Measurements from ENCODE around the gene SDCCAG8. TPM values are rescaled to one million over a fixed set of nuclear protein-coding genes. Genes with fewer than 3 reads are reported as not detected.

SDCCAG8 gene
- total RNA-seq, 1 donor from 2014 or later, result 21.1 TPM

DNA sequence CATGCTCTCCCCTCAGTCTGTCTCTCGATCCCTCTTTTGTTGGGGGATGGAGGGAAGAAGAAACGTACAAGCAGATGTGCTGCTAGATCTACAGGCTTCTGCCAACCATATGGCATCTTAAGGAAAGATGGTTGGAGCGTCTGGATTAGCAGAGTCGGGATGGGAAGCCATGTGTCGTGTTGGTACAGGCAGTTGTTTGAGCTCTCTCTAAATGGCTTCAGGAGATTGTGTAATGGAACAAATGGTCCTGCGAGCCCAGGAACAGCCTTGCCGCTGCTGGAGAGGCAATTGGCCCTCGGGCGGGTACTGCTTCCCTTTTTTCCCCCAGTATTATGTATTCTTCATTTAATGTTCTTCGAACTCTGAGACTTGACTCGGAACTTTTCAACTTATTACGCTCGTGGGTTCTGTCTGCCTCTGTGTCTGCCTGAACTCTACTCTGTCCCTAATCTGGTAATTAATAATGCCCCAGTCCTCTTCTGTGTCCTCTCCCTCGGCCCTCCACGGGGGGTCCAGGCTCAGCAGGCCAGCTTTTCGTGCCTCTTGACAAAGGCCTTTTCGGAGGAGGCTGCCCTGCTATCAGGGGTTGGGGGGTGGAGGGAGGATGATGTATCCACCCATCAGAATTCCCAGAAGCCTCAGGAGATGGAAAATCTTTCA, 215.3 kb downstream of the SDCCAG8 start:
- intact Hi-C loops (cut with micrococcal nuclease), result no loop called here
- peak; percentile 55 for ATAC-seq
- DNase-seq, result no peak

DNA sequence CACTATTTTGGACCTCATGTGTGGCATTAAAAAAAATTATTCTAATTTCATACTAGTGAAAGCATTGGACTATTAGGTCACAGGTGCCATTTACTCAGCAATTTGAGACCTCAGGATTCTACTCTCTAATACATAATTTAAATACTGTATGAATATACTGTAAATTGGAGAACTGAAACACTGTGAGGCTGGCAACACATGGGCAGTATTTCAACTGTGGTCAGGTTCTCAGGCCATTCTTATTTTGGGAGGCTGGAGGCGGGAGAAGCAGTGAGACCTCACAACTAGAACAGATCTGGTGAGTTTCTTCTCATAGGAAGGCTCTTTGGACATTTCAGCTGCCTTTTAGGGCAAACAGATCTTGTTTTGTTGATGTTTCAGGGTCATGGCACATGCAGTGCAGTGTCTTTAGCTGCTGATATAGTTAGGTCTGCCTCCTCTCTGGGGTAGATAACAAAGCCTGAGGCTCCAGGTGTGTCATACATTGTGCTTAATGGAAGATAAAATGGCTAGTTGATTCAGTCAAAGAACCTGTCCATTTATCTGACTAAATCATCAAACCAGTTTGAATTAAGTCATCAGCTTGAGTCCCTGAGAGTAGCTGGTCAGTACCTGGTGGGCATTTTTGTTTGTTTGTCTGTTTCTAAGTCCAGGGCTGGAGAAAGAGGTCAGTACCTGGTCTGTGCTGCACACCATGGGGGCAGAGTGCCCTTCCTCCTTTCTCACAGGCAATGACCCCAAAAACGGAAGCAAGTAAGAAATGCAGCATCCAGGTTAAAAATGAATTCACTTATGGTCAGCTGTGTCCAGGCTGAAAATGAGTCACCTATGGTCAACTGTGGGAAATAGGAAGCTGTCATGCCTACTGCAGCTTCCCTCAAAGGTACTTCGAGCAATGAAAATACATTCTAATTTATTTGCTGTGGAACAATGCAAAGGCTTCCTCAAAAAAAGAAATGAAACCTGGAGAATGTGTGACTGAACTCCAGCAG, 216.2 kb downstream of the SDCCAG8 start:
- intact Hi-C loops (cut with micrococcal nuclease), result no loop called here
- ATAC-seq (peak; percentile 43), DNase-seq (no peak)

DNA sequence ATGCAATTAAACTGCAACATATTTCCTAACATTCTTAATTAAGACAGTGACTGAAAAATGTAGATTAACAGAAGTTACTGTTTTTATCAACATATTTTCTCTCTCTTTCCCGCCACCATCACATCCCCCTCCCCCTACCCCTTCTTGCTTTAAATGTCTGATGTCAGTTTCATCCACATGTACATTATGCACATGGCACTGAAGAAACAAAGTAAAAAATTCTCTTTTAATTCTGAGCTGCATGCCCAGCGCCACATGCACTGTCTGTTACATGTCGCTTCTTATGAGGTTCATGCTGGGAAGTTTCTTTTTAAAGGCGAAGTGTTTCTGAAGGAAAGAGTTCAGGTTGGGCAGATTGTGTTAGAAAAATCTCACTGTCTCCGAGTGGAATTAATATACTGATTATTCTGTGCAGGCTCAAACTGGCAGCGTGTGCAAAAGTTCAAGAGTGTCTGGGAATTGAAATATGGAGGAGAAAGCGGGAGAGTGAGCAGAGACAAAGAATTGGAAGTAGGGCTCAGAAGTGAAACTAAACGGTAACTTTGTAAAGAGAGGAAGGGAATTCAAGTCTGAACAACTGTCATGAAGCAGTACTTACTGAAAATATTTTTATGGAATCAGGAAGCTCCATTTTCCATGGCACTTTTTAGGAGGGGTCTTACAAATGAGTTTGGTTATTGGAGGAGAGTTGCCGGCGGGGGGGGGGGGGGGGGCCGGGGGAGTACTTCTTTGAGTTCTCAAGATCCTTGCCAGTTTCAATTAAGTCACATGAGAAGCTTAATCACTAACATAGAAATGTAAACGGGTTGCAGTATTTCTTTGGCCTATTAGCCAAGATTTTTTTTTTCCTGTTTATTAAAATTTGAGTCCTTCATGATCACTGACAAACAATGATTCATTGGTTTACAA, 217.6 kb downstream of the SDCCAG8 start:
- ATAC-seq (peak; percentile 19), DNase-seq (no peak)
- intact Hi-C loops (cut with micrococcal nuclease), result no loop called here

DNA sequence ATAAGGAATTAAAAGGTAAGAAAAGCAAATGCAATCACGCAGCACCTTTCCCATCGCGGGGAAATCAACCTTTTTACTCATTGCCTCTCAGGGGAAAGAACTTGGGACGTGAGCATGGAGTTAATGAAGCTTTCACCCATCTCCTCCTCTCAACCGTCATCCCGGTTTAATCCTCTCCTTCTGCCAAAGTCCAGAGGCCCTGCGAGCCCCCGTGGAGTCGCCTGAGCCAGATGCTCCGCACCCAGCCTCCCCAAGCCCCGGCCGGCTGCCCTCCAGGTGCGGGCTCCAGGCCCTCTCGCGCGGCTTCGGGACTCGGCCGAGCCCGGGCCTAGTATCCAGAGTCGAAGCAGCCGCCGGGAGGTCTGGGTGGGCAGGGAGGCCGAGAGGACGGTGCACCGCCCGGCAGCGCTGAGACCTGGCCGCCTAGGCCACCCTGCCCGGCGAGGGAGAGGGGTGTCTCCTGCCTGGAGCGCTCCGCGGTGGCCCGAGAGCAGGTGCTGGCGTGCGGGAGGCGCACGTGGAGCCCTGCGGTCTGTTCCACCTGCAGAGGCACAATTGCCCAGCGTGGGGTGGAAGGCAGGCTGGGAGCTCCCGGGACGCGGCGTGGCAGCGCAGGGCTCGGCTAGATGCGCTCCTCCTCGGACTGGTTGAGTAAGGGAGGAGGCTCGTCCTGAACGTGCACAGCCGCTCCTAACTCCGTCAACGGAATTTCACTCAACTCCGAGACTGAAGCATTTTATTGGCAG, 218.5 kb downstream of the SDCCAG8 start:
- DNase-seq (peak; percentile 29), ATAC-seq (no peak)
- intact Hi-C loops (cut with micrococcal nuclease), result no loop called here

DNA sequence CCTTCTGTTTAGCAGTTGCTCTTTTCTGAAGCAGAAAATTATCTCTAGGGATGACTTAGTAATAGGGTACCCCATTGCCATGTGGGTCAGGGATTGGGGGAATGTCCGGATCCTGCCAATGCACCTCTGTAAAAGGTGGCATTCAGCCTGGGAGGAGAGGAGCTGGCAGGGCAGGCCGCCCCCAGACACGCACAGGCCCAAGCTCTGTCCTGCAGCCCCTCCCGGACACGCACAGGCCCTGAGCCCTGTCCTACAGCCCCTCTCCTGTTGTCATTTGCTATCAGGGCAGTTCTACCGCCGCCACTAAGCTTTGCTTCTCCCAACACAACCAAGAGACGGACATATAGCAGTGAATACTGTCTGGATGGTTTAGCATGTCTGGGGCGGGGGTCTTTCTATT, 219.1 kb downstream of the SDCCAG8 start:
- no peak for DNase-seq
- intact Hi-C loops (cut with micrococcal nuclease), result no loop called here
- ATAC-seq, result no peak

DNA sequence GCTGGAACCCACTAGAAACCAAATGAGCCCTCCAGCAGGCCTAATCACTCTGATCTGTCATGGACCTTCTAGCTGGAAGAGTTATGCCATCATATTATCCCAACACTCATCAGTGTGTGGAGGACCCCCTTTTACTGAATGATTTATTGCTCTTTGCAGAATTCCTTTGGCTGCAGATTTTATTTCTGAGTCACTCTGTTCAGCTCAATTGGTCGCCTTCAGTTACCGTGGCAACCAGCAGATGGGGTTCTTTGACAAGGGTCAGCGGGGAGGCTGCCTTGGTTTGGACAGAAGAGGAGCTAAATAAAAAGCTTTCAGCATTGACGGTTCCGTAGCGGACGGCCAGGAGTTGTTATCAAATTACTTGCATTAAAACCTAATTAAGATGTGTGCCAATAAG, 220.1 kb downstream of the SDCCAG8 start:
- intact Hi-C loops (cut with micrococcal nuclease), result no loop called here
- DNase-seq (no peak), ATAC-seq (no peak)

DNA sequence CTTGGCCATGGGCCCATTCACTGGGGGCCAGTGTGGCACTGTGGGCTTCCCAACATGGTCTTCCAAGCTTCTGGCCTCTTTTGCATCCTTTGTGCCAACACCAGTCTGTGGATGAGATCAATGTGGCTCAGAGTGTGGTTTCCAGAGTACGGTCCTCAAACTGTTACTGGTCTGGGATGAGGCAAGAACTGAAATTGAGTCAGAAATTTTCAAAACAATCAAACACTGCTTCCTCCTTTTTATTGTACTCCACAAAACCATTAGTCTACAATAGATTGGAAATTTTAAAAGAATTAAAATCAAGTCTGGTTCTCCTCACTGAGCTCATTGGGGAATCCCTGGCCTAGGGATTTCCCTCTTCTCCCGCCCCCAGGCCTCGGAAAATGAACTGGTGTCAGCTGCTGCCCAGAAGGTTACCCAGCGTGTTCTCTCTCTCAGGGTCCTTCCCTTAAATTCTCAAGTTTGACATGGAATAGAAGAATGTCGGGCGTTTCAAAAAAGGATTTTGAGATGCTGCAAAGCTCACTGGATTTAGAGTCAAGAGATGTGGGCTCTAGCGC, 222.0 kb downstream of the SDCCAG8 start:
- ATAC-seq (no peak), DNase-seq (no peak)
- intact Hi-C loops (cut with micrococcal nuclease), result no loop called here

DNA sequence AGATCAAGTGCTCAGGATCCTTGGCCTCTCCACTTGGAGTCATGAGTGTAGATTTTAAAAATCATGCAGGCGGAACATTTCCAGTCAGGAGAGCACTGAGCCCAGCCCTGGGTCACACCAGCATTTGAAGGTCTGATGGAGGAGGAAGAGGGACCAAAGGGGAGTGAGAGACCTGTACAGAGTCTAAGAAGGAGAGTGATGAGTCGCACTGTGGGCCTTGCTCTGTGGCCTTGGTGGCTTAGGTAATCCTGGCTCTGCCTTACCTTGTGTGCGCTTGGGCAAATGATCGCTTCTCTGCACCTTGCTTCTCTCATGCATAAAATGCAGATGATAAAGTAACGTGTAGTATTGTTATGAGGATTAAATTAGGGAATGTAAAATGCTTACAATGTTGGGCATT, 225.3 kb downstream of the SDCCAG8 start:
- DNase-seq (no peak), ATAC-seq (no peak)
- intact Hi-C loops (cut with micrococcal nuclease), result no loop called here

DNA sequence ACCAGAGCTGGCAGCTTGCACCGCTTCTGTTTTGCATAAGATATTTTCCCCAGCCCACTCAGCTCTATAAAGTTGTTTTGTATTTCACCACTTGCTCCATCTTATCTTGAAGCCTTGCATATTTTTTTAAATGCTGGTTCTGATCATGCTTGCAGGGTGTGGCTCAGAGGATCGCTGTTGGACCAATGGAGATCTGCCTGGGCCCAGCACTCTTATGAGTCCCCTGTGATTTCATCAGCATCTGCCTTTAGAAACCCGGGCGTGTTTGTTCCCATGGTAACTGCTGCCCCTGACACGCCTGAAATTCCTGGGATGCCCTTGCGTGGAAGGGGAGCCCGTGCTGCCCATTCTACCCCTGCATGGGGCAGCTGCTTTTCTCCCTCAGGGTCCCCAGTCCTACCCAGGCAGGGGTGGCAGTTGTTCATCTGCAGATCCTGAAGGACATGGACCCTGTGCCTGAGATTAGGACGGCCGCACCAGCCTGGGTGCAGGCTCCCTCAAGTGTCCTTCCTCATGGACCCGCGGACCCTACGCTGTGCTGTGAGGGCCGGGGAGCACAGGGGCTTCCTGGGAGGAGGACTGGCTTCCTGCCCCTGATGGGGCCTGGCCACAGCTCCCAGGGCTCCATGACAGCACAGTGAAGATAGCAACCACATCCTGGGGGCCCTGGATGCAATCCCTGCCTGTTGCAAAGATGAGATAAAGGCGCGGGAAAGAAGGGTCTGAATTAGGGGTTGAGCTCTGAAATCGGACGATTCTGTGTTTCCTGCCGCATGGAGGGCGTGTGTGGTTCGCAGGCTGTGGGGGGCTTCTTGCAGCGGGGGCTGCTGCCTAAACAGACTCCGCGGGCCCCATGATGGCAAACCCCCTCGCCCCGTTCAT, 226.5 kb downstream of the SDCCAG8 start:
- no peak for DNase-seq
- intact Hi-C loops (cut with micrococcal nuclease), result no loop called here

DNA sequence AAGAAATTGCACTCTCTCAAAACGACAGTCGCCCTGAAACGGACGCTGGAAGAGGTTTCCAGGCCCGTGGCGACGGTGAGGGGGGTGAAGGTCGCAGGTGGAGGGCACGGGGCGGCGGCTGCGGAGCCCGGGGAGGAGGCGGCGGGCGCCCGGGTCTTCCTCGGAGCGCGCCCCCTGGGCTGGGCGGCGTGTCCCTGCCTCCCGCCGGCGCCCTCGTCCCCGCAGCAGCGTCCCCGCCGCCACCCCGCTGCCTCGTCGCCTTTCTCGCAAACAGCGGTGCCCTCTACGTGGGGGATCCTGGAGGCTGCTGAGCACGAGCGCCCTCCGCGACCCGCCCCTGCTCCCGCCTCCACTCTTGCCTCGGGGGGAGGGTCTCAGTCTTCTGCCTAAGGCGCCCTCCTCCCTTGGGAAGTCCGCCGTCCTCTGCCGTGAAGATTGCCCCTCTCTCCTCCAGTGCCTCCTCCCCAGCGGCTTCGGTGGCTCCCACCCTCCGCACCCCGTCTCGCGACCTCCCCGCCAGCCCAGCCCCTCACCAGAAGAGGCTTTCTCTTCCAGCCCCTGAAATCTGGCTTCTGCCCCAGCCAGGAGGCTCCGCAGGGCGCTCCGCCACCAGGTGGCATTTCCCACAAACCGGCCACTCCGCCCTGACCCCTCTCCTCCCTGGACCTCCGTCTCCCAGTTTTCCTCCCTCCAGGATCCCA, 227.4 kb downstream of the SDCCAG8 start:
- ATAC-seq, result peak; percentile 70

More for the DNA sequence above, 226.5 kb downstream of the SDCCAG8 start:
- ATAC-seq, result peak; percentile 75

DNA sequence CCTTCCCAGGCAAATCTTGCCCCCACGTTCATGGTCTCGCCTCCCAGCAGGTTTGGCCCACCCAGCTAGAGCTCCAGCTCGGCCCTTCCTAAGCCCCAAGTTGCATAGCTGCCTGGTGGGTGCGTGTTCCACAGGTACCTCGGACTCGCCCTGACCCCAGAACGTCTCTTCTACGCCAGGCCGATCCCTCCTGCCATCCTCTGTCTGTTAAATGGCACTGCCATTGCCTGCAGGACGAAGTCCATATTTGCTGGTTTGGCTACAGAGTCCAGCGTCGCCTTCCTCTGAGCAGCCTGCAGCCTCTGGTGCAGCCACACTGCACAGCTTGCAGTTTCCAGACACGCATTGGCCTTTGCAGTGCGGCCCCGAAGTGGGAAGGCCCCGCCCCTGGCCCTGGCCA, 228.1 kb downstream of the SDCCAG8 start:
- ATAC-seq, result no peak

More for the DNA sequence above, 227.4 kb downstream of the SDCCAG8 start:
- intact Hi-C loops (cut with micrococcal nuclease), result no loop called here
- DNase-seq, result no peak

DNA sequence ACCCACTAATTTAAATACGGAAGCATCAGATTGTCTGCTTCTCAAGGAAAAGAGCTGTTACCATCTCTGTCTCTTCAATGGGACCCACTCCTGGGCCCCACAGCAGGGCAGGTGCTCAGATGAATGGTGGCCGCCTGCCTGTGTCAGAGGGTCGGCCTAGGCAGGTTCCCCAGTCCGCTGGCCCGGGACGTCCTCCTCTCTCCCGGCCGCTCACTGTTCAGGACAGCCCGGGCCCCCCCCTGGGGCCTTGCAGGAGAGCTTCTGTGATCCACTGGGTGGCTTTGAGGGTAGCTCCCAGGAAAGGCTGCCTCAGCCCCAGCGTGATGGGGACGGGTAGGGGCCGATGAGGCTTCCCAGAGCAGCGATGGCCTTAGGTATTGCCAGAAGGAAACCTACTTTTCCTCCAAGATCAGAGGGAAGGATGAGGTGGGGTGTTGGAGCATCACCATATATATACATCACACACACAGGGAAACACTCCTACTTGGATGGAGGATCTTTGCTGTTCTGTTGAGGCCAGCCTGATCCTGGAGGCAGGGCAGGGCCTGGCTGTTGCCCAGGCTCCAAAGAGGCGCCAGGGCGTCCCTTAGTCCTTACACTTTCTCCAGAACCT, 231.3 kb downstream of the SDCCAG8 start:
- ATAC-seq (no peak), DNase-seq (no peak)
- intact Hi-C loops (cut with micrococcal nuclease), result no loop called here

More for the DNA sequence above, 228.1 kb downstream of the SDCCAG8 start:
- intact Hi-C loops (cut with micrococcal nuclease), result no loop called here
- DNase-seq, result no peak

DNA sequence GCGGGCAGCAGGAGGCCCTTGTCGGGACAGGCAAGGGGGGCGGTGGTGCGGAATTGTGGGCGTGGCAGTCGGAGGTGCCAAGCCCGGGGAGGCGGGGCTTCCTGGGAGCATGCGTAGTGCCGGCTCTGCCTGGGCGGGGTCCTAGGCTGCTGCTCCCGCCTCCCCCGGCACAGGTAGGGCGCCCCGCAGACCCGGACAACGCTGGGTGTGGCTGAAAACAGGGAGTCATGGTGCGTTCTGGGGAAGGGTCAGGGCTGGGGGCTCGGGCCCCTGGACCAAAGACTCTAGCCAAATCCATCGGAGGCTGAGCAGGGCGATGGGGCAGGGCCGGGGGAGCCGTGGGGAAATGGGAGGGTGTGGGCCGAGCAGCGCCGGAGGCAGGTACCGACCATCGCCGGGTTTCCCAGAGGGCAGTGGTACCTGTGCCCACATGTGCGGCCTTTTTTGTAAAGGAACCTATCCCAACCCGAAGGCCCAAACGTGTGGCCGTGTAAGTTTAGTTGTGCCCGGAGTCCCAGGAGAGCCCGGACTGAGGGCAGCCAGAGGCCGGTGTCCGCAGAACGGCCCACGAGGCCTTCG, 231.9 kb downstream of the SDCCAG8 start:
- intact Hi-C loops (cut with micrococcal nuclease), result no loop called here
- ATAC-seq, result no peak
- no peak for DNase-seq

DNA sequence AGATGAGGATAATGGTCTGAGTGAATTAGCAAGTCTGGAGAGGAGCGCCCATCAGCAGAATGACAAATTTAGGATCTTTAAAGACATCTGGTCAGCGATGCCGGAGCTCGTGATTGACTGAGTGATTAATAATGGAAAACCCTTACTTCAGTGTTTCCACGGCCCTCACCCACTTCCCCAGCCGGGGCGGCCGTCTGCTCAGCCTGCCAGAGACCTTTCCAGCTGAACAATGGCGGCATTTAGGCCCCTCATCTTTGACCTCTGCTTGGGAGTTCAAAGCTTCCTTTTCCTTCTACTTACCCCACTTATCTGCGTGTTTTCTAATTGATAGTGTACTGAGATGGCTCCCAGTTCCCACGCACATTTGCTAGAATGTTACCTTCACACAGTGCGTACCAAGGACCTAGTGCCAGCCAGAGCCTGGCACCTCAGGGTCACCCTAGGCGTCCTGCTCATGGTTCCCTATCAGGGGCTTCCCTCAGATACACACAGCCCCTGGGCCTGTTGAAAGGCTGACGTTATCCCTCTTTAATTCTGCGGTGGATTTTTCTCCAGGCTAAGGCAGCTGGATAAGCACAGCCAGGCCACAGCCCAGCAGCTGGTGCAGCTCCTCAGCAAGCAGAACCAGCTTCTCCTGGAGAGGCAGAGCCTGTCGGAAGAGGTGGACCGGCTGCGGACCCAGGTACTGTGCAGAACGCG, 232.8 kb downstream of the SDCCAG8 start:
- DNase-seq (no peak), ATAC-seq (no peak)
- intact Hi-C loops (cut with micrococcal nuclease), result no loop called here

DNA sequence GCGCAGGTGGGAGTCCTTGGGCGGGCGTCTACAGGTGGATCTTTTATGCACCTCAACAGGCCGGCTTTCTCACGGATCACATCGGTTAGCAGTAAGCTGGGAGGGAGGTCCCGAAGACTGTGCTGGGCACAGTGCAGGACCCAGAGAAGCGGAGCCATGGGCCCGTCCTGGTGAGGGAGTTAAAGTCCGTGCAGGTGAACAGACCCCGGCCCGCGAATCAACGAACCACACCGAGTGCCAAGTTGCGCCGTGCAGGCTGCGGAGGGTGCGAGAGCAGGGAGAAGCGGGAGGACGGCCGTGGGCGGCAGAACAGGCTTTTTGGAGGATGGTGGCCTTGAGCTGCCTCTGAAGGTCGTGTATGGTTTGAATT, 233.3 kb downstream of the SDCCAG8 start:
- intact Hi-C loops (cut with micrococcal nuclease), result no loop called here
- no peak for DNase-seq
- ATAC-seq, result no peak
